NCI-H748 (cell line): Measurements from ENCODE around the gene SCLY.
A peak's percentile ranks its signal among the peaks of the same experiment; 100 is the strongest.
"Not testable (repeated sequence)": the region's sequence is repeated elsewhere in the genome, so short reads cannot be mapped to it uniquely, and the experiment has no call there.

ENCODE experiments used
- DNase-seq: peaks from one replicate; lab custom pipeline; 2025; ENCODE audit not compliant: unreplicated experiment; lab: John Stamatoyannopoulos, UW

SCLY gene

DNA sequence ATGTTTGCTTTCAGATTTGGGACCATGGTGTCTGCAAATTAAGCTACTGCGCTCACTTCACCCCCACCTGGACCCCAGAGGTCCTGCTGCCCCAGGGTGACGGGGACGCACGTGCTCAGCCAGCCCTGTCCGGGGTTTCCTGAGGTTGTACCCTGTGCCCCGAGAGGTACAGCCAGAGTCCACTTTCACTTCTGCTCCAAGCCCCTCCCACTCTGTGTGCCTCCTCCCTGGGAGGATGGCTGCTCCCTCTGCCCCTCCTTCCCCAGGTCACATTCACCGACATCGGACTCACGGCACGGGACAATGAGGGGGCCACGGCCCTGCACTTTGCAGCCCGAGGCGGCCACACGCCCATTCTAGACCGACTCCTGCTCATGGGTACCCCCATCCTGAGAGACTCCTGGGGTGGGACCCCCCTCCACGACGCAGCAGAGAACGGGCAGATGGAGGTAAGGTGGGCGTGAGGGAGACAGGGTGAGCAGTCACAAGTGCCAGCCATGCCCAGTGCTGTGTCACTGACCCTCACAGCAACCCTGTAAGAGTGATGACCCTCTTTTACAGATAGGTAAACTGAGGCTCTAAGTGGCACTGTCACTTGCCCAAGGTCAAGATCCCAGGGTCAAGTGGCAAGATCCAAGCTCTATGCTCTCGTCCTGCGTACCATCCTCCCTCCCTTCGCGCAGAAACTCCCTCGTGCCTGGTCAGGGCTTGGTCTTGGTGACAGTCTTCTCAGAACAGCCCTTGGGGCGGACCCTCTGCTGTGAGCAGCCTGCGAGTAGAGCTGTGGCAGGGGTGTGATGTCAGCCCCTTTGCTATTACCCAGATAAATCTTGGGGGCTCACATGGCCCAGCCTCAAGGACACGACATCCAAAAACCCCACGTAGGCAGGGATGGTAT lies 47.0 kb downstream of the SCLY start:
- no peak for DNase-seq

DNA sequence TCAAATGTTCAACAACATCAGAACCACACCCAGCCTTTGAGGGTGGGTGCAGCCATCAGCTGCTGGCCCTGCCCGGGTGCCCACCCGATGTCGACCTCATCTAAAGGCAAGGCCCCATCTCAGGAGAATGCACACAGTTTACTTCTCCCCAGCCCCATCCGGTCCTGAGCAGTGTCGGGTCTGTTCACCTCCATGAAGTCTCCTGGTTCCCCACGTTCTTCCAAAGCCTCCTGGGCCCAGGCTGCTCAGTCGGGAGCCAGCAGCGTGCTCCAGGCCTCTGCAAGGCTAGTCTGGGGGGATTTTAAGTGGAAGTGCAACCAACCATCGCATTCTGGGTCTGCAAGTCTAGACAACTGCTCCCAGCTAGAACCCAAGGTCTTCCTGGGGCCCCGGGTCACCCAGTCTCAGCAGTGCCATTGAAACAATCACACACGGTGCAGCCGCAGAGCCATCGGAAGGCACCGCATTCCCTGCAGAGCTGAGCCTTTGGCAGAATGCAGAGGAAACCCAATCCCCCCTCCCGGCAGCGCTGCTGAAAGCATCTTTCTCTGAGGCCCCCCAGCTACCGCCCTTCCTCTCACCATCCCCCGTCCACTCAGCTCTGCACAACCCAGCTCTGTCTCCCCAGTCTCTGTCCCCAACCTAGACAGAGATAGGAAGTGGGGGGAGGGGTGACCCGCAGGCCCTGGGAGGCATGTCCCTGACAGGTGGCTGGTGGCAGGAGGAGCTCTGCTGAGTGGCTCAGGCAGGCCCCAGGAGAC lies 47.8 kb downstream of the SCLY start:
- DNase-seq = no peak

DNA sequence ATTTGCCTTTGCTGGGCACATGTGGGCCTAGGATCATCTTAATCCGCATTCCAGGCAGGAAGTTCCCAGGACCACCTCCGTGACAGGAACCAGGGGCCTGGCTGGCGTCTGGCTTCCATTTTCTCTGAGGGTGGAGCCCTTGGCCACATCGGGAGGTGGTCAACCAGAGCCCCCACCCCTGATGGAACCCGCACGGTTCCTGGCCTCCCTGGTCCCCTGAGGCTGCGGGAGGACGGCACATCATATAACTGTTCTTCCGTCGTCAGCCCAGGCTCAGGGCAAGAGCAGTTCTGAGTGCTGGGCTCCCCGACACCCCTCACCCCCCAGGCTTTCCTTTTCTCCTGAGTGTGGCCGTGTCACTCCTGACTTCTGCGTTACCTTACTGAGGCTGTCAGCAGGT lies 52.8 kb downstream of the SCLY start:
- DNase-seq = no peak

DNA sequence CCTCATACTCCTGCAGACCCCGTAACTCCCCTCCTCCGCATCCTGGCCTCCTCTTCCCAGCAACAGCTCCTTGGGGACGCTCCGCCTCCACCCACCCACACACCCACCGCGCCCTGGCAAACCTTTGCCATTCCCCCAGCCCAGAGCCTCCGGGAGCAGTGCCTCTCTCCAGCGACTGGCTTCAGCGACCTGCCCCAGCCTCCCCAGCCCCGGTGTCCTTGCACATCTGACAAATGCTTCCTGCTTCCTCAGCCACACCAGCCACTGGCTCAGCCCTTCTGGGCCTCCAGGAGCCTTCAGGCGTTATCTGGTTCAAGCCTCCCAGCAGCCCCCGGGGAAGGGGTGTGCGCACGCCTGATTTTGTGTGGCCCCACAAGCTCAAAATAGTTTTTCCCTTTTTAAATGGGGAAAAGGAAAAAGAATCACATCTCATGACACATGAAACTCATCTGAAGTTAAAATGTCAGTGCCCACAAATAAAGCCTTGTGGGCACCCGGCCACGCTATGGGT lies 53.6 kb downstream of the SCLY start:
- no peak for DNase-seq

DNA sequence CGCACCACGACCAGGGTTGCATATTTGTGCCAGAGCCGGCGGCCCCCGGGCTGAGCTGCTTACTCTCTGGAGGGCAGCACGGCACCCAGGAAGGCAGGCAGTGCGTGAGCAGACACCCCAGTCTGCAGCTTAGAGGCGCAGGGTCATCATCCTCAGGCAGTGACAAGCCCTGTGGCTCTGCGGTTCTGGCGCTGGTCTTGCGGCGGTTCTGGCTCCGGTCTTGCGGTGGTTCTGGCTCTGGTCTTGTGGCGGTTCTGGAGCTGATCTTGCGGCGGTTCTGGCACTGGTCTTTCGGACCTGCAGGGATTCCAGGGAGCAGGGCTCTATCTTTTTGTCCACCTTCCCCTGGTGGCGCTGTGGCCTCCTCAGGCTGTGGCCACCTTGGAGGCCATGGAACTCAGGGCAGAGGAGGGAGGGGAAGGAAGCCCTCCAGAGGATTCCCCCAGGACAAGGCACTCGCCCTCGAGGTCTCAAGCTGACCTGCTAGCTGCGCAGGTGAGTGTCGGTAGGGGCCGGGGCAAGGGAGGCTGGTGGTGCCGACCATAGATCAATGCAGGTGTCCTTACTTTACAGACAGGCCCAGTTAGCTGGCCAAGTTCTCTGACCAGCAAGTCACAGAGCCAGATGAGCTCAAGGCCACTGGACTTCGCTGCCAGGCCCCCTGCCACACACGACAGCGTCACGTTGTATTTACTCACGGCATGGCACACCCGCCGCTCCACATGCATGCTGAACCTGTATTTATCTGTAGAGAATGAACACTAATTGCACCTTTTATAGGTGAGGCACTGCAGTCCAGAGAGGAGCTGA lies 54.3 kb downstream of the SCLY start:
- peak; percentile 25 for DNase-seq

DNA sequence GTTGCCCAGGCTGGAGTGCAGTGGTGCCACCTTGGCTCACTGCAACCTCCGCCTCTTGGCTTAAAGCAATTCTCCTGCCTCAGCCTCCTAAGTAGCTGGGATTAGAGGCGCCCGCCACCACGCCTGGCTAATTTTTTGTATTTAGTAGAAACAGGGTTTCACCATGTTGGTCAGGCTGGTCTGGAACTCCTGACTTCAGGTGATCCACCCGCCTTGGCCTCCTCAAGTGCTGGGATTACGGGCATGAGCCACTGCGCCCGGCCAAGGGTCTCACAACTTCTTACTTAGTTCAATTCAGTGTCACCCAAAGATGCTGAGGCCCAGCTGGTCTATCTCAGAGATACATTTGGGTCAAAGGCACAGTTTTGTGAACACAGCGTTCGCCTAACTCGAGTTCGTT lies 54.9 kb downstream of the SCLY start:
- not testable (repeated sequence) for DNase-seq

DNA sequence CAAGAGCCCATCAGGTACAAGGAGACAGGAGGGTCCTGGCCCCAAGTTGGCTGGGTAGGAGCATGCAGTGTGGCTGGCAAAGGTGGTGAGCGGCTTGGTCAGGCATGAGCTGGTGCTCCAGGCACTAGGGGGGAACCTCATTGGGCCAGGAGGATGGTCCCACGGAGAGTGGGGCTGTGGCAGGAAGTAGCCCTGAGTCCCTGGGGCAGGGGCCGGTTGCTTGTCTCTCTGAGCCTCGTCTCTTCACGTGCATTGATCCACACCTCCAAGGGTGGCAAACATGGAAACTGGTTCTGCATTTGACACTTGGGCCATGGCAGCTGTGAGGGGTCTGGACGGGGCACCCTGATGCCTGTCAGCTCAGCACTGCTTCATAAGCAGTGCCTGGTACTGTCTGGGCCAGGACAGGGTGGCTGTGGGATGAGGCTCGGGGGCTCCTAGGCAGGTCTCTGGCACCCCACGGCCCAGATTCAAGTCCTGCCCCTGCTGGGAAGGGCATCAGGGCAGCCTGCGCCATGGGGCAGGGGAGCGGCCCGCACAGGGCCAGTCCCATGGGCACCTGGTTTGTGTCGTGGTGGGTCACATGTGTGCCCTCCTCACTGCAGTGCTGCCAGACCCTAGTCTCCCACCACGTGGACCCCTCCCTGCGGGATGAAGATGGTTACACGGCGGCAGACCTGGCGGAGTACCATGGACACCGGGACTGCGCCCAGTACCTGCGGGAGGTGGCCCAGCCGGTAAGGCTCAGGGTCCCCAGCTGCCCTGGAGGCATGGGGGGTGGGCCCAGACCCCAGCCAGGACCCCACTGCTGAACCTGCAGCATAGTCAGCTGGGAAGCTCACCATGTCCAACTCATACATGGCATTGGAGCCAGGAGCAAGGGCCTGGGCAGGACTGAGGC lies 55.7 kb downstream of the SCLY start:
- DNase-seq = no peak

DNA sequence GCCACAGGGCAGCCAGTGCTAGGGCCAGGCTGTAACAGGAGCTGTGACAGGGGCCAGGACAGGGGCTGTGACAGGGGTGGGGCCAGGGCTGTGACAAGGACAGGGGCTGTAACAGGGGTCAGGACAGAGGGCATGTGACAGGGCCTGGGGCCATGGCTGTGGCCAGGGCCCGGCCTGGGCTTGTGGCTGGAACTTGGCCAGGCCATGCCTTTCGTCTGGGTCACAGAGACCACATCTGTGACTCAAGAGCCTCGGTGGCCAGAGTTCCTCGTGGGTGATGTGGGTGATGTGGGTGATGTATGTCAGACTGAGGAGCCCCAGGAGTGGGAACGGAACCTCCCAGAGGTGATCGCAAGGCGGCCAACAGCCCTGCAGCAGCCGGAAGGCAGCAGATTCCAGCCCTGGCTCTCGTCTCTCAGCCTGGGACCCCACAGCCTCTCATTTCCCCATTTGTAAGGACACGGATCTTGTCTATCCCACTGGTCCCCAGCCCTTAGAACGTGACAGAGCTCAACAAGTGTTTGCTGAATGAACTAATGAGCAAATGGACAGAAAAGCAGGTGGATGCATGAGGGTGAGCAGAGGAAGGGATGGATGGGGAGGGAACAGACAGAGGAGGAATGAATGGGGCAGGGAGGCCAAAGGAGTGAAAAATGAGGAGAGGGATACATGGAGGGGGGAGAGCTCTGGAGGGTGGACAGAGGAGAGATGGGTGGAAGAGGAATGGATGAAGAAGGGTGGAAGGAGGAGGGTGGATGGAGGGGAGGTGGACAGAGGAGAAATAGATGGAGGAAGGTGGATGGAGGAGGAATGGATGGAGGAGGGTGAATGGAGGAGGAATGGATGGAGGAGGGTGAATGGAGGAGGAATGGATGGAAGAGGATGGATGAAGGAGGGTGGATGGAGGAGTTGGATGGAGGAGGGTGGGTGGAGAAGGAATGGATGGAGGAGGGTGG lies 56.7 kb downstream of the SCLY start:
- no peak for DNase-seq

DNA sequence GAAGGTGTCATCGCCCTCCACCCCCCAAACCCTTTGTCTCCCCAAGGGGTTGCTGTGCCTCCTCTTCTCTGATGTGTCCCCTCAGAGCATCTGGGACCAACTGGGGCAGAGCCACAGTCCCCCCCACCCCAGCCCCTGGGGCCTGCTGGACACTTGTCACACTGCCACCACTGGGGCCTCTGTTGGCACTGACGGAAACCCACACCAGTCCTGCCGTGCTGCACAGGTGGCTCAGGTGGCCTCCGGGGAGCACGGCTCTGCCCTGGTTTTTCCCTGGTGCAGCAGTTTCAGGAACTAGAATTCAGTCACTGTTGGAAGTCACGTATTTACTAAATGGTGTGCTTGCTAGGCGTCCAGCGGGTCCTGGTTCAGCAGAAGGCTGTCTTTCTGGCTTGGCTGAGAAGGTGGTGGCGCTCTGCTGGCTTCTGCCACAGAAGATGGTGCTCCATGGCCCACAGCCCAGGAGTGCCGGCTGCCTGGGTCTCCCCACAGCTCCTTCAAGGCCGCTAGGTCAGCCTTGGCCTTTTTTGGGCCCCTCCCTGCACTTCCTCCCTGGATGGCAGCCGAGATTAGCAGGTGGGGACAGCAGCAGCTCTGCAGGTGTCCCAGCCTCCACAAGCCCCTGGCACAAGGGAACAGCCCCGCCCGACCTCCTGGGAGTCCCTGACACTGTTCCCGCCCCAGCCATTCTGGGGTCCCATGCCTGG lies 59.1 kb downstream of the SCLY start:
- DNase-seq = no peak

DNA sequence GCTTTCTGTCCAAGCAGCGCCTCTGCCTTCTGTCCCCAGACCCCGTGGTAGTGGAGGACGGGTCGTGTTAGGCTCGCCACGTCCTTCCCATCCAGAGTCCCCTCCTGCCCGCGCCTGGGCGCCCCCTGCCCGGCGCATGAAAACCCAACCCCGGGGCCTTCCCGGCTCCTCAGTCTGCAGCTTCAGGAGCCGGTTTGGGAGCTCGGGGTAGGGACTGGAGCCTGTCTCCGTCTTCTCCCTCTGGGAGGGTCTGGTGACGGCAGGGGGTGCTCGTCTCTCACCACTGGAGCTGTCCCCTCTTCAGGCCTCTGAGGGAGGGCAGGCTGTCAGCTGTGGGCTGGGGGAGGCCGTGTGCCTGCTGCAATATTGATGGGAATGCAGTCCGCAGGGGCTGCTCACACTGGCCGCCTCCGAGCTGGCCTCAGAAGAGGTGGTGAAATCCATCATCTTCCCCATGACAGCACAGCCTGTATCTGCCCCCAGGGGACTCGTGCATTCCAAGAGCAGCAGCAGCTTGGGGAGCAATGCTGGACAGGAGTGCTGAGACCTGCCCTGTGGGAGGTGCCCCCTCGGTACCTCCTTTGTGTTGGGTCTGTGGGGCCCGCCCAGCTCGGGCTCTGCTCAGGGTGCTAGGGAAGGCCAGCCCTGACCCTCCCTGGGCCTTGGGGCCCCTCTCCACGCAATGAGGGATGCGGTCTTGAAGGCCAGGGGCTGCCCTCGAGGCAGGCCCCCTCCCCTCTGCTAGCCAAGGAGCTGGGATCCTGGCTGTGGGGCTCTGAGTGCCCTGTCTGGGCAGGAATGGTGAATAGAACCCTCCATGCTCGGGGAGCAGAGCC lies 59.9 kb downstream of the SCLY start:
- no peak for DNase-seq

DNA sequence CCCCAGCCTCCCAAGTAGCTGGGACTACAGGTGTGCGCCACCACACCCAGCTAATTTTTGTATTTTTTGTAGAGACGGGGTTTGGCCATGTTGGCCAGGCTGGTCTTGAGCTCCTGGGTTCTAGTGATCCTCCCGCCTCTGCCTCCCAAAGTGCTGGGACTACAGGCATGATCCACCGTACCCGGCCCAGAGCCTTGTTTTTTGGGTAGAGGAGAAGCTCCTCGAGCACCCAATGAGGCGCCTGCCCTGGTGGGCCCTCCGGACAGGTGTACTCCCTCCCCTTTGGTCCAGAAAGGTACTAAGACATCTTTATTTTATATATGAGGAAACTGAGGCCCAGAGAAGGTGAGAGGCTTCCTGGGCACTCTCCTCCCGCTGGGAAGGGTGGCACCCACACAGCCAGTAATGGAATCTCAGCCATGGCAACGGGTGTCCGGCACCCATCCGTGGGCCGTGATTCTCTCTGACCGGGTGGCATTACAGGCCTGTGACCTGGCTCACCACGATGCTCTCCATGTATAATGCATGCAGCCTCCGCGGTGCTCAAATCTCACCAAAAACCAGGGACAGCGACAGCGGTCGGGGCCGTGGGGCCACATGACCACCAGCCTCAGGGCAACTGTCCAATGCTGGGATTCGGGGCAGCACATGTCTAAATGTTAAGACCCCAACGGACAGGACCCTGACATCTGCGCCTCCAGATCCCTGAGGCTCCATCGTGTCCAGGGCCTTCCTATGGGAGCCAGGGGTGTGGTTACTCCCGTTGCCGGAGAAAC lies 60.9 kb downstream of the SCLY start:
- DNase-seq = no peak

DNA sequence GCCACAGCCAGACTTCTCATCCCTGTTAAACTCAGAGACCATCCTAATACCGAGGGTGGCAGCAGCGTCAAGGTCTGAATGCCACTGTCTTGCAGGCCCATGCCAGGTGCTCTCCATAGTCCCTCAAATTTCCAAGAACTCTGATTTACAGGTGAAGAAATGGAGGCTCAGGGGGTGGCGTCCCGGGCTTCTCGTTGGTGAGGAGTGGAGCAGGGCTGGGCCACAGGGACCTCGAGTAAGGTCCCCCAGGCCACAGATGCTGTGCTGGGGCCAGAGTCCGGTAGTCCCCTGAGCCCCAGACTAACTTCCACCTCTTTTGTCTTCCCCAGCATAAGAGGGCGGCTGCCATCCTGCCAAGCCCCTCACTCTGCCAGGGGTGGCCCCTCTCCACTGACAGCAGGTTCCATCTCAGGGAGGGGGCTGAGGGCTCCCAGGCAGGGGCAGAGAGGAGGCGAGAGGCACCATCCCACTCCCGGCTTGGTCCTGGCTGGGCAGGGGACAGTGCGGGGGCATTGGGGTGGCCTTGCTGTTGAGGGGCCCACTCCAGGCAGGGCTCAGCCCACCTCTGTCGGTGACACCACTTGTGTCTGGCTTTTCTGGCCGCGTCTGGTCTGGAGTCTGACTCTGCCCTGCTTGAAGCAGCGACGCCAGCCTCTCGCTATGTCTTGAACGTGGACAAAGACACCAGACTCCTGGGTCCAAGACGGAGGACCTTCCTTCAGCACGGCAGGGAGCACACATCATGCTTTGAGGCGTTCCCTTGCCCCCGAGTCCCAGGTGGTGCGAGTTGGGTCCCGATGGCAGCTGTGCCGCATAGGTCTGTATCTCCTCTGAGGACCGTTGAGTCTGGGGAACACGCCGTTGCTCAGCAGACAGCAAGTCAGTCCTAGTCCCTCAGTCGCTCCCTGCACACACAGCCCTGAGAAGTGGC lies 61.8 kb downstream of the SCLY start:
- no peak for DNase-seq

DNA sequence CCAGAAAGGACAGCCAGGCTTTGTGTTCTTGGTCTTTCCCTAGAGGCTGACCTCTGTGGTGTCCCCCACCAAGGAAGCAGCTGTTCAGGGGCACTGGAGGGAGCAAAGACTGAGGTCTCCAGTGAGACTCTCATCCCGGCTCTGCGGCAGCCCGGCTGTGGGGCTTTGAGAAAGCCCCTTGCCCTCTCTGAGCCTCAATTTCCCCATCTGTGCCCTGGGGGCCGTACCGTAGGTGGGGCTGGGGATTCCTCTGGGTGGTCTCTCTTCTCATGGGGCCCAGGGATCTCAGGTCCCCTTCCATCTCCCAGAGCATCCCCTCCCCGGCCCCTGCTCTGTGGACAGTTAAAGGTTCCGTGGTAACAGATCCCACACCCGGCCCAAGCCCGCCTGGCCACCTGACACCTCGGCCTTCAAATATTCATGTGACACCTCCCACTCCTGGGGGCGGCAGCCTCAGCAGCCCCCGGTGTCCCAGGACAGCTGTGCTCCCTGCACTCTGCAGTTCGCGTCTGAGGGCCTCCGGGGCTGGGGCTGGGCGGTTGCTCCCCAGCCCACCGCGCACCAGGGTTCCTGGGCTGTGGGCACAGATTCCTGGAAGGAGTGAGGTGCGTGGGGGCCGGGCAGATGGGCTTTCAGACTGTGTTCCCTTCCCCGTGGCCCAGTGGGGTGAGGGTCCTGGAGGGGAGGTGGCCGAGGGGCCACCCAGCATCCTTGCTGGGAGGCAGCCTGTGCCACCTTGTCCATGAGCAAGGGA lies 62.6 kb downstream of the SCLY start:
- no peak for DNase-seq

DNA sequence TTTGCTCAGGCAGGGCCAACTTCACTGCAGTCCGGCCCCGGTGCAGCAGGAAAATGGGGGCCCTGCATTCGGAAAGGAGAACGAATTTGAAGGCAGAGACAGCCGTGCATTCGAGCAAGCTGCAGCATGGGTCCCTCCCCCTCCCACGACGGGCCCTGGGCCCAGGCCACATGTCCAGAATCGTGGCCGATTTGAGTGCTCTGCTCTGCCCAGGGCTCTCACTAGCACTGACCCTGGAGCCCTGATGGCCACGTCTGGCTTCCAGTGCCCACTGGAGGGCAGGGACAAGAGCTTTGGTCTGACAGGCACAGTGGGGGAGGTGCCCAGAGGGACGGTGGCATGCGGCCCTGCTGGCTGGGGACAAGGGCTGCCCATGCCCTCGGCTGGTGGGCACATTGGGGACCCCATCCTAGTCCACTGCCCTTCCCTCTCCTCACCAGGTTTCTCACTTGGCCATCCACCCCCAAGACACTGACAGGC lies 63.2 kb downstream of the SCLY start:
- no peak for DNase-seq
